ENCODE data around the gene DDX1. TPM values are rescaled to one million over a fixed set of nuclear protein-coding genes. Genes with fewer than 3 reads are reported as not detected.

The DDX1 gene
- total and polyA plus RNA-seq, 8 donors = 74.2 to 153 (median 126) TPM

GRCh38 chr2:15649561-15650255, 58.0 kb downstream of the DDX1 start:
- H3K9me3 ChIP-seq = no peaks in the 10 kb centered on the region
- intact Hi-C loops (cut with DNase I) = no loop called here
- TF ChIP-seq CTCF (IDR thresholded peaks at IDR 0.05) = no peak

GRCh38 chr2:15650616-15651366, 59.1 kb downstream of the DDX1 start:
- ATAC-seq (no peak), DNase-seq (no peak)
- H3K27me3 ChIP-seq = no peaks in the 10 kb centered on the region
- no peak for TF ChIP-seq CTCF (IDR thresholded peaks at IDR 0.05)
- H3K9me3 ChIP-seq = no peaks in the 10 kb centered on the region
- no peak overlapping the region for H3K27ac ChIP-seq
- H3K4me1 ChIP-seq = no peaks in the 10 kb centered on the region
- H3K36me3 ChIP-seq = no peaks in the 10 kb centered on the region
- intact Hi-C loops (cut with DNase I) = no loop called here
- H3K4me3 ChIP-seq = no peak overlapping the region

More at GRCh38 chr2:15649561-15650255, 58.0 kb downstream of the DDX1 start:
- no peak for ATAC-seq
- Histone ChIP-seq H3K4me1 (no peaks in the 10 kb centered on the region), H3K36me3 (no peaks in the 10 kb centered on the region), H3K27ac (no peak overlapping the region), H3K4me3 (no peak overlapping the region), H3K27me3 (no peaks in the 10 kb centered on the region)
- DNase-seq = peak in 1 of 4 donors; percentile 55

- DNase-seq (no peak), ATAC-seq (no peak)
- no peak for TF ChIP-seq CTCF (IDR thresholded peaks at IDR 0.05)
- Histone ChIP-seq H3K4me3 (no peak overlapping the region), H3K36me3 (no peaks in the 10 kb centered on the region), H3K4me1 (no peaks in the 10 kb centered on the region), H3K27ac (no peak overlapping the region), H3K27me3 (no peaks in the 10 kb centered on the region), H3K9me3 (no peaks in the 10 kb centered on the region)
- intact Hi-C loops (cut with DNase I) = no loop called here
Observed at GRCh38 chr2:15651367-15651727, 59.7 kb downstream of the DDX1 start.

GRCh38 chr2:15652252-15652651, 60.6 kb downstream of the DDX1 start:
- no peak overlapping the region for H3K27ac ChIP-seq
- H3K36me3 ChIP-seq = no peaks in the 10 kb centered on the region
- intact Hi-C loops (cut with DNase I) = no loop called here
- H3K4me1 ChIP-seq = no peaks in the 10 kb centered on the region
- no peaks in the 10 kb centered on the region for H3K9me3 ChIP-seq
- TF ChIP-seq CTCF (IDR thresholded peaks at IDR 0.05) = no peak
- H3K4me3 ChIP-seq = no peak overlapping the region
- no peak for DNase-seq
- no peak for ATAC-seq
- no peaks in the 10 kb centered on the region for H3K27me3 ChIP-seq

GRCh38 chr2:15652801-15653200, 61.1 kb downstream of the DDX1 start:
- DNase-seq (no peak), ATAC-seq (no peak)
- H3K27ac ChIP-seq = no peak overlapping the region
- no peaks in the 10 kb centered on the region for H3K9me3 ChIP-seq
- H3K4me3 ChIP-seq = no peak overlapping the region
- no peaks in the 10 kb centered on the region for H3K36me3 ChIP-seq
- no peaks in the 10 kb centered on the region for H3K4me1 ChIP-seq
- no peak for TF ChIP-seq CTCF (IDR thresholded peaks at IDR 0.05)
- H3K27me3 ChIP-seq = no peaks in the 10 kb centered on the region
- intact Hi-C loops (cut with DNase I) = no loop called here

All from left lung (tissue), 10 donors.